Ascending aorta (tissue), 2 donors: Measurements from ENCODE around the gene UNC5A. TPM values are rescaled to one million over a fixed set of nuclear protein-coding genes. Genes with fewer than 3 reads are reported as not detected.

Experiments
- DNase-seq, 2 donors: peaks; one replicate each; pipeline ENCODE4 v3.0.0-alpha.2; 2019; ENCODE audit warnings: low spot score in 2 of 2
- H3K27ac ChIP-seq, 2 donors: fragments of 200-600 bp; sonication (generic); one replicate each; pipeline ENCODE4 v1.5.1; 2016 to 2017; ENCODE audit warnings: mild to moderate bottlenecking in 1 of 2
- H3K27me3 ChIP-seq: fragments of 200-600 bp; sonication (generic); one replicate; pipeline ENCODE4 v1.5.1; 2017
- H3K36me3 ChIP-seq, 2 donors: fragments of 200-600 bp; sonication (generic); one replicate each; pipeline ENCODE4 v1.5.1; 2016
- H3K4me1 ChIP-seq, 2 donors: fragments of 200-600 bp; sonication (generic); one replicate each; pipeline ENCODE4 v1.5.1; 2016 to 2017; ENCODE audit warnings: mild to moderate bottlenecking in 1 of 2
- H3K4me3 ChIP-seq, 2 donors: fragments of 200-600 bp; sonication (generic); one replicate each; pipeline ENCODE4 v1.5.1; 2016 to 2017; ENCODE audit warnings: mild to moderate bottlenecking in 1 of 2
- H3K9me3 ChIP-seq, 2 donors: fragments of 200-600 bp; sonication (generic); one replicate each; pipeline ENCODE4 v1.5.1; 2016
- CTCF ChIP-seq, 3 experiments: fragments of 200-600 bp in 2 of 3; fragments of 450-650 bp in 1 of 3; sonication (generic) in 2 of 3; IDR thresholded peaks; one replicate each; pipeline ENCODE4 v1.5.1; 2016 to 2019; ENCODE audit warnings: antibody characterized with exemption in 3 of 3, mild to moderate bottlenecking in 1 of 3, moderate library complexity in 1 of 3
- intact Hi-C: fragments of 100-400 bp; cut with DNase I; formaldehyde crosslinking; loops from one replicate; pipeline ENCODE4 v1.15.1; 2023
- total RNA-seq: library from RNA; depleted of rRNA; stranded (reverse); fragments of >200 nt; gene quantifications from one replicate; pipeline ENCODE4 v1.1.0, GENCODE V29; 2016

Gene UNC5A
- total RNA-seq, 1 donor from 2014 or later = not detected

- H3K27ac ChIP-seq = no peak overlapping the region
- no peaks in the 10 kb centered on the region for H3K36me3 ChIP-seq
- no peak overlapping the region for H3K4me3 ChIP-seq
- no peak for TF ChIP-seq CTCF (IDR thresholded peaks at IDR 0.05)
- no peaks in the 10 kb centered on the region for H3K4me1 ChIP-seq
- H3K27me3 ChIP-seq = no peaks in the 10 kb centered on the region
- intact Hi-C loops = no loop called here
- no peaks in the 10 kb centered on the region for H3K9me3 ChIP-seq
- DNase-seq = no peak
Observed at GRCh38 chr5:176845392-176845713, 35.0 kb downstream of the UNC5A start.

GRCh38 chr5:176846335-176847140 lies 36.2 kb downstream of the UNC5A start:
- Histone ChIP-seq H3K4me3 (no peak overlapping the region), H3K36me3 (no peaks in the 10 kb centered on the region), H3K27ac (no peak overlapping the region), H3K27me3 (no peaks in the 10 kb centered on the region), H3K4me1 (no peaks in the 10 kb centered on the region), H3K9me3 (no peaks in the 10 kb centered on the region)
- TF ChIP-seq CTCF (IDR thresholded peaks at IDR 0.05) = no peak
- no peak for DNase-seq
- intact Hi-C loops = no loop called here

GRCh38 chr5:176847148-176847547 lies 36.8 kb downstream of the UNC5A start:
- Histone ChIP-seq H3K36me3 (no peaks in the 10 kb centered on the region), H3K27ac (no peak overlapping the region), H3K4me3 (no peak overlapping the region), H3K4me1 (no peaks in the 10 kb centered on the region), H3K9me3 (no peaks in the 10 kb centered on the region), H3K27me3 (no peaks in the 10 kb centered on the region)
- no peak for TF ChIP-seq CTCF (IDR thresholded peaks at IDR 0.05)
- DNase-seq = no peak
- intact Hi-C loops = no loop called here

- Histone ChIP-seq H3K27ac (no peak overlapping the region), H3K9me3 (no peaks in the 10 kb centered on the region), H3K4me3 (no peak overlapping the region), H3K36me3 (no peaks in the 10 kb centered on the region), H3K4me1 (no peaks in the 10 kb centered on the region), H3K27me3 (no peaks in the 10 kb centered on the region)
- no peak for TF ChIP-seq CTCF (IDR thresholded peaks at IDR 0.05)
- DNase-seq = no peak
- intact Hi-C loops = no loop called here
Observed at GRCh38 chr5:176847726-176848290, 37.4 kb downstream of the UNC5A start.

GRCh38 chr5:176848651-176849050 lies 38.3 kb downstream of the UNC5A start:
- Histone ChIP-seq H3K4me1 (no peaks in the 10 kb centered on the region), H3K27ac (no peak overlapping the region), H3K27me3 (no peaks in the 10 kb centered on the region), H3K36me3 (no peaks in the 10 kb centered on the region), H3K9me3 (no peaks in the 10 kb centered on the region), H3K4me3 (no peak overlapping the region)
- DNase-seq = no peak
- TF ChIP-seq CTCF (IDR thresholded peaks at IDR 0.05) = no peak
- intact Hi-C loops = no loop called here
